HG03442 (cell line): ENCODE data around the gene RIN3.

ENCODE experiments used
- ATAC-seq: cut with Tn5 transposase; IDR thresholded peaks from one replicate; pipeline ENCODE4 v1.9.1; 2021; ENCODE audit warnings: mild to moderate bottlenecking, moderate library complexity; ENCODE audit not compliant: unreplicated experiment

RIN3 gene

GRCh38 chr14:92590941-92591340 lies 77.4 kb downstream of the RIN3 start:
- ATAC-seq = no peak

GRCh38 chr14:92591346-92591745 lies 77.8 kb downstream of the RIN3 start:
- no peak for ATAC-seq

GRCh38 chr14:92595267-92595666 lies 81.7 kb downstream of the RIN3 start:
- no peak for ATAC-seq

GRCh38 chr14:92596331-92596907 lies 82.8 kb downstream of the RIN3 start:
- no peak for ATAC-seq

- no peak for ATAC-seq
These were observed 84.6 kb downstream of the RIN3 start for GRCh38 chr14:92597906-92598905.

GRCh38 chr14:92599811-92600210 lies 86.2 kb downstream of the RIN3 start:
- no peak for ATAC-seq

GRCh38 chr14:92600318-92601053 lies 86.9 kb downstream of the RIN3 start:
- no peak for ATAC-seq

- no peak for ATAC-seq
These were observed 87.6 kb downstream of the RIN3 start for GRCh38 chr14:92601131-92601710.

- ATAC-seq = no peak
These were observed 88.3 kb downstream of the RIN3 start for GRCh38 chr14:92601757-92602417.

- no peak for ATAC-seq
These were observed 90.0 kb downstream of the RIN3 start for GRCh38 chr14:92603309-92604242.

GRCh38 chr14:92605274-92605940 lies 91.8 kb downstream of the RIN3 start:
- no peak for ATAC-seq

GRCh38 chr14:92607251-92607650 lies 93.7 kb downstream of the RIN3 start:
- ATAC-seq = no peak

GRCh38 chr14:92607702-92608429 lies 94.3 kb downstream of the RIN3 start:
- ATAC-seq = no peak

- ATAC-seq = no peak
These were observed 96.4 kb downstream of the RIN3 start for GRCh38 chr14:92609955-92610354.

GRCh38 chr14:92610849-92611271 lies 97.3 kb downstream of the RIN3 start:
- ATAC-seq = no peak

GRCh38 chr14:92613008-92613658 lies 99.6 kb downstream of the RIN3 start:
- no peak for ATAC-seq

GRCh38 chr14:92613681-92614260 lies 100.2 kb downstream of the RIN3 start:
- no peak for ATAC-seq
